CD1c-positive myeloid dendritic cell (primary cell): ENCODE results near the gene SIK3.

Source experiments
- DNase-seq: peaks from one replicate; pipeline ENCODE4 v3.0.0-alpha.2; 2016; ENCODE audit errors: extremely low spot score

SIK3 gene

DNA sequence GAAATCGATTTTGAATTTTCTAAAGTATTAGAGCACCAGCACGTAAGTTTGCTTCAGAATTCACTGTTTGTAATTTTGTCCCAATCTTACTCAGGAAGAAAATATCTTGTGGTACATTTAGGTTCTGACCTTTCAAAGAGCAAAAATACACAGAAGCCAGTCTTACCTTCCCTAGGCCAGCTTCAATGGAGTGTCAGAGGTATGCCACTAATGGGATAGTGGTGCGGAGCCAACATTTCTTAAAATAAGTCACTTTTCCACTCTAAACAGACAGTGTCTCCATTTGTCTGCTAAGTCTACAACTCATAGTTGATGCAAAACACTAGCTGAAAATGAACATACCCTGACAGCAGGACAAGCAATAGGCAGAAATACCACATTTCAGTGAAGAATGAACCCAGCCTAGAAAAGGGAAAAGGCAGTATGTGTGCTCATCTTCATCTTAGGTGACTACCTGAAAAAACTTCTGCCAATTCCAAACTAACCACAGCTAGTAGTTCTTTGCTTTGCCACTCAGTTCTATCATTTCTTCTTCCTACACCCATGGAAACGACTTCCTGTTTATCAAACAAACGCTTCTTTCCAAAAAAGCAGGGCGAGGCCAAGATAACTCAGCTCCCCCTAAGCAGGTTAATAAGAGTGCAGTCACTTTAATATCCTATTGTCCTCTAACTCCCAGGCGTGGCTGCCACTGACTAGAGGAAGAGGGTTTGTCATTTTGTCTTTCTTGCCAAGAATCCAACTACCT is 166.8 kb downstream of the SIK3 start:
- DNase-seq: peak; percentile 81

DNA sequence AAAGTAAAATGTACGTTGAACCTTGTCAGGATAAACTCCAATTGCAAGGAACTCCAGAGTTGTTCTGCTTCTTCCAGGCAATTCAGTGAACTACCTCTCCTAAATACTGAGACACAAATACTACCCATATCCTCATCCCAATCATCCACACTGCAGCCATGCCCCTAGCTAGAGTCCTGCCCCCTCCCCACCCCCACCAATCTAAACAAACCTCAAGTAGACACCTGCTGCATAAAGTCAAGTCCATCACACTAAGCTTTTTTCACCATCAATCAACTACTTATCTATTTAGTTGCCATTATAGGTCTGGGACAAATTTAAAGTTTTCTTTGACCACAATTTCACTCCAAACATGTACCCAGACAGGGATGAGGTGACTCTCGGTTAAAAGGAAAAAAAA is 167.6 kb downstream of the SIK3 start:
- DNase-seq: no peak

DNA sequence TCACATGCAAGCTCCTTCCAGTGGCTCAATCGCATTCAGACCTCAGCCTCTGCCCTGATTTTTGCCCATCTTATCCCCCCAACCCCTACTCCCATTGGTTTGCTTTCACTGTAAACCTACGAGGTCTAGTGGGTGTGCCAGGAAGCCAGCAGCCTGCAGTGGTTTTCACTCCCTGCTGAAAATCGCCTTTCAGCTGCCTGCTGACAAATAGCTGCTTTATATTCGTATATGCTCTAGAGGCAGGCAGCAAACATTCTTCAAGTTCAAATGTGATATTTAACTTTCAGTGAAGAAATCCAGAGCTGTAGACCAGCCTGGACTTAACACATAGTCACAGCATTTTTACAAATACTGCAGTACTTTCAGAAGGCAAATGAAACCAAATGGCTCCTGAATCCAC is 168.1 kb downstream of the SIK3 start:
- DNase-seq: no peak

DNA sequence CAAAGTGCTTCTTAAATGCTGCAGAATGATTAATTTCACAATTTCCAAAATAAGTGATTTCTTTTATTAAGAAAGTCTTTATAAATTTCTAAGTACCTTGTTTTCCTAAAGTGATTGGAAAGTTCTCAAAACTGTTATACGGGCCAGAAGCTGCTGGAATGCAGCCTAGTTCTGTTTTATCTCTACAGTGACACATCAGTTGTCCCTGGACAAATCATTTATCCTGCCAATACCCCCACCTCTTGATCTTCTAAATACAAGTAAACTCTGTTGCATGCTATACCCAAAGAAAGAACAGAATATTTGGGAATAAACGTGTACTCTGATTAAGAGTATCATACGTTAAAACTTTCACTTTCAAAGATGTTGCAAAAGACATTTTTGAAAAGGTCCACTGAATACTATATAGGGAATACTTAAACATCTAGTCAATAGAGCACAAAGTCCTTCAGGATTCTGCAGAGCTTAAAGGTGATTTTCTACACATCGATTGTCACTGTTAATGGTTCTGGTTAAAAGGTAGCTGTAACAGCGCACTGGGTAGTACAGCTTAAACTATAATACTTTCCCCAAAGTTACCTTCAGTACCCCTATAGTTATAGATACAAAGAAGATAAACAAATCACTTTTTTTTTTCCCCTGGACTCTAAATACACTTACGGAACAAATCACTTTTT is 168.7 kb downstream of the SIK3 start:
- no peak for DNase-seq

DNA sequence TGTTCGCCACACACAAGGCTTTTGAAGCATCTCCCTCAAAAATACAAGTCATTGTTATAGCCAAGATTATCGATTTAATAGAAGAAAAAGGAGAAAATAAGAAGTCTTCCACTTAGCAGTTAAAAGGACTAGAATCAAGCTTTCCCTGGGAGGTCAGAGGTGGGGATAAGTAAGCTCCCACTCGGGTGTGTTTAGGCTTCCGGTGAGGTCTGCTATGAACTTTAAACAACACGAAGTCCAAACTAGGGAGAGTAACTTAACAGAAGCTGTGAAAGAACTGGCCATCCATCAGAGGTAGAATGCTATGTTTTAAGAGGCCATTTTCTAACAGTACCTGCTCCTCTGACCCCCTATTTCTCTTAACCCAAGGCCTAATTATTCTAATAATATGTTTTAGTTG is 169.4 kb downstream of the SIK3 start:
- no peak for DNase-seq

DNA sequence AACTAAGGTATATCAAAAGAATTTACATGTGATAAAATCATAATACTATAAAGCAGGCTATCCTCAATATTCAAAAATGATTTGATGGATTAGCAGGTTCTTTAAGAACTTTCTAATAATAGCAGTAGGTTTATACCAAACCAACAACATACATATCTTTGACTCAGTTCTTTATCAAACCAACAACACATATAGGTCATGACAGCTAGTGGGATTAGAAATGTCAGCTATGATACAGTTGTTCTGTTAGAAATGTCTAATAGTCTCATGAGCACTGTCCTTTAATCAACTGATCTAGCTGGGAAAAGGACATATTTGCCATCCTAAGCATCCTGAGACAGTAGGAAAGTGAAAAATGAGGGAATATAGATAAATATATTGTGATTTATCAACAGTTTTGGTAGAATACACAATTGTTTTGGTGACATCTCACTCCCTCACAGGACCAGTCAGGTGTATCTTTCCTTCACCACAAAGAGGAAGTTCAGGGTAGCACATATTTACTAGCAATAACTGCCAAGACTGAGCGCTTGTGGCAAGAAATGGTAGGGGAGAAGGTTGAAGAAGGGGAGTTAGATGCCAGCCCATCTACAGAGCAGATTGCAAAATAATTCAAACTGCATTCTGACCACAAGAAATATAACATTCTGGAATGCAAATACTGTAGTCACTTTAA is 170.0 kb downstream of the SIK3 start:
- DNase-seq: peak; percentile 38

DNA sequence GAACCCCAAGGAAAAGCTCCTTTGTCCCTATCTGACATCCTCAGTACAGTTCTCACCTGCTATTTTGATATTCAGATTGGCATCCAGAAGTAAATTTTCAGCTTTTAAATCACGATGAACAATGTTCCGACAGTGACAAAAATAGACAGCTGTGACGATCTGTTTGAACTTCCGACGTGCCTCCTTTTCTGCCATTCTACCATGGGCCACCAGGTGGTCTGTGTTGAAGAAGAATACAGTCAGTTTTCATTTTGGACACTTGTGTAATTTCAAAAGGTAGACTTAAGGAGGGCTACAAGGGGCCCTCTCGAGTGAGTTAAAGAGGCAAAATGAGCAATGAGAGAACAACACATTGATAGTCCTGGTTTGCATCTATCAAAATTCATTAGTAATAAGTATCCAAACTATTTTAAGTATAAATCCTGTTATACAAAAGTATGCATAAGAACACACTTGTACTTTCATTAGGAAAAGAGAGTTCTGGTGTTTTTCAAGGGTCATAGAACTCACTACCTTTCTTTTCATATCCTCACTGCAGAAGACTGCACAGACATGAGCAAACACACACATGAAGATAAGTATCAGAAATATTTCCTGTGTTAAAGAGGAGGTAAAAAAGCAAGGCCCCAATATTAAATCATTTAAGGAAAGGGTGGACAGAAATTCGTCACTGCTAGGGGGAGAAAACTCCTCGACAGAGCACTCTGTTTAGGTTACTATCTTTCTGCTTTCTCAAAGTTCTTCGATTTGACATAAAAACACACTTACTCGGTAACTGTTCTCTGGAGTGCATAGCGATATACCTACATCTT is 170.9 kb downstream of the SIK3 start:
- DNase-seq: peak; percentile 49

DNA sequence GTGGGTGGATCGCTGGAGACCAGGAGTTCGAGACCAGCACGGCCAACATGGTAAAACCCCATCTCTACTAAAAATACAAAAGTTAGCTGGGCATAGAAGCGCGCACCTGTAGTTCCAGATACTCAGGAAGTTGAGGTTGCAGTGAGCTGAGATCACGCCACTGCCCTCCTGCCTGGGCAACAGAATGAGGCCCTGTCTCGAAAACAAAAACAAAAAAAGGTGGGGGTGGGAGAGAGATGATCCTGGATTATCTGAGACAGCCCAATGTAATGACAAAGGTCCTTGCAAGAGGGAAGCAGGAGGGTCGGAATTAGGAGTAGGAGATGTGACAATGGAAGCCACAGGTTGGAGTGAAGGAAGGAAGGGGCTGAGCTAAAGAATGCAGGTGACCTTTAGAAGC is 173.2 kb downstream of the SIK3 start:
- DNase-seq: no peak

DNA sequence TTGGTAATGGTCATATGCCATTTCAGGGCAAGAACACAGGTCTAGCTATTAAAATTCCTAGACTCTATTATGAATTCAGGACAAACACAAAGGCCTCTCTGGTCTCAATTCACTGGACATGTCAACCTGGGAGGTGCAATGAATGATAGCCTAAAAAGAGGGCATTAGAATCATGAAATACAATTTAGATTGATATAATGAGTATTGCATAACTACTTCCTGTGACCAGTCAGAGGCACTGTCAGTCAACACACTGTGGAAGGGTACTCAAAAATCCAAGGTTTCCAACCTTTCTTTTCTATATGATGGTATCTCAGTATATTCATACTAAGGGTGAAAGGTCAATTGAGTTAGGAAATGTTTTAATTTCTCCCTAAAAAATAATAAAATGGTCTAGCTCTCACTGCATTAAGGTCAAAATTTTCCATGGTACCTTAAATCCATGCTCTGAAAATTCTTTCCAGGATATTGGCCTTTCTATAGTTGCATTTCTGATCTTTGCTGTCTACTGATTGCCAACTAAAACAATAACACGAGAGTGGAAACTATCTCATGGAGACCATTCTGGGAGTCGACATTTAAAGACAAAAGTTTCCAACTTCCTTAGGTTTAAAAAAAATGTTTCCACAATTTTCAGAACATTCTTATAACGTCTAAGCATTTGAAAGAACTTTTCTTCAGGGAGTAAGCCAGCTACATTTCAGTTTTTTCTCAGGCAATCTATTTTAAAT is 179.1 kb downstream of the SIK3 start:
- no peak for DNase-seq

DNA sequence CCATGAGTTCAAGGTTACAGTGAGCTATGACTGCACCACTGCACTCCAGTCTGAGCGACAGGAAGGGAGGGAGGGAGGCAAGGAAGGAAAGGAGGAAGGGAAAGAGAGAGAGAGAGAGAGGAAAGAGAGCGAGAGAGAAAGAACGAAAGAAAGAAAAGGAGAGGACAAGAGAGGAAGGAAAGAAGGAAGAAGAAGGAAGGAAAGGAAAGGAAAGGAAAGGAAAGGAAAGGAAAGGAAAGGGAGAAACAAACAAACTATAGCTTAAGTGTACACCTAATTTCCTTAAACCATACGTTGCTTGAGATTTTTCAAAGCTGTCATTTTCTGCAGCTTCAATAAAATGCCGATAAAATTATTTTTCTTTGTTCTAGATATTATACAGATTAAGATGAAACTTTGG is 180.6 kb downstream of the SIK3 start:
- DNase-seq: no peak

DNA sequence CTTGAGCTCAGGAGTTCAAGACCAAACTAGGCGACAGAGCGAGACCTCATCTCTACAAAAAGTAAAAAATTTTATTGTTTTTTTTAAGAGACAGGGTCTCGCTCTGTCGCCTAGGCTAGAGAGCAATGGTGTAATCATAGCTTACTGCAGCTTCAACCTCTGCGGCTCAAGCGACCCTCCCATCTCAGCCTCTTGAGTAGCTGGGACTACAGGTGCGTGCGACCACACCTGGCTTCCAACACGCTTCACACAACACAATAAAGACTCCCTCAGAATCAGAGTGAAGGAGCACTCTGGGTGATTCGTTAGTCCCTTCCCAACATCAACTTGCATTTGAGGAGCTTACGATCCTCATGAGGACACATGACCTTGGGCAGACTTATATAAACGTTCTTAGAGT is 181.3 kb downstream of the SIK3 start:
- no peak for DNase-seq

DNA sequence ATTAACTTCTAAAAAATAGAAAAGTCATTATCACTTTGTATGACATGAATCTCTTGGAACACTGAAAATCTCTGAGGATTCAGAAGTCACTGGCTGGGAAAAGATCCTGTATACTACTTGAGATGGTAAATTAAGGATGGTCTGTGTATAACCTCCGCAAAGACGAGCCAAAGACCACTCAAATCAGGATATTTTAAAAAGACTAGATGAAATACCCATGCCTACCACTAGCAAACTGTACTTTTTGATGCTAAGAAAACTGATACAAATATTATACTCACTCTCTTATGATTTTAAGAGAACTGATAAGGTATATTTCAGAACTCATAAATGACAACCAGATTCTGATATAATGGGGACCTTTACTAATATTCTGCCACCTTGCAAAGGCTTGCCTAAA is 182.2 kb downstream of the SIK3 start:
- no peak for DNase-seq

DNA sequence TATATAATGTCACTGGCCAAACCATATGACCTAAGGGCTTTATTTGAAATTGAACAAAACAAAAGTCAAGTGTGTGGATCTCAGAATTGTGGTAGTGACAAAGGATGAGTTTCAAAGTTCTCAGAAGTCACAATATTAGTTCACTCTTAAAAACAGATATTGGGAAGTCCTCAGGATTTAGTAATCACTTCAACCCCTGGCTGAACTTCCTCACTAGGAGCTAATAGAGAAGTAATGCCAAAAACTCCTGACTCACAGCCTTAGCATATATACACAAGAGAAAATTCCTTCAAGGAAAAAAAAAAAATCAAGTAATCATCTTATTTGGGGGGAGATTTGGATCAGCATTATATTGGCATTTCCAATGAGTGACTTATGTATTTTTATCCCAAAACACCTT is 185.2 kb downstream of the SIK3 start:
- peak; percentile 88 for DNase-seq

DNA sequence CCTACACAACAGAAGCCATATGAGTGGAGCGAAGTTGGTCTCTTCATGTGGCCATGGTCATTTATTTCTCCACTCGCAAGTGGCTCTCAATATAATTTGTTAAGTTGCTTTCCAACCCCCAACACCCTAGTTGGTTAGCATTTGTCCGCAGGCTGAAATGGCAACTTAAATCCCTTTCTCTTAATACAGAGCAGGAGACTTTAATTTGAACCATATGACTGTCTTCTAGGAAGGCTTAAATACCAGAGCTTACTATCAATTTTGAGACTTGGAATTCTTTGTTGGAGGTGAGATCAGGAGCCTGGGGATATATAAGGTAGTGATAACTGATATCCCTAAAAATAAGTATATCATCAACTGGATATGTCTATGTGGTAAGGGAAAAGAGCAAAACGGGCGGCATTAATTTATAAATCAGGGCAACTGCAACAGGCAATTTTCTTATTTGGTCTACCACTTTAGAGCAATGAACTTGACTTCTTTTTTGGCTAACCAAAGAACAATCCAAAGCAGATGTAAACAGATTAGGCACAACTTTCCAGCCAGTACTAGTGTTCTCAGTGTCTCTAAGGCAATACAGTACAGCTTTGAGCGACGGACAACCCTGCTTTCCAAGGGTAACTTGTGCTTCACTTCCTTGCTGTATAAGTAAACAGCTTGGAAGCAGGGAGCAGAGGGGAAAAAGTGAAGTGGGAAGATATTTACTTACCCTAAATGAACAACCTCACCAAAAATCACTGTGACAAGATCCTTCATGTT is 186.1 kb downstream of the SIK3 start:
- no peak for DNase-seq

DNA sequence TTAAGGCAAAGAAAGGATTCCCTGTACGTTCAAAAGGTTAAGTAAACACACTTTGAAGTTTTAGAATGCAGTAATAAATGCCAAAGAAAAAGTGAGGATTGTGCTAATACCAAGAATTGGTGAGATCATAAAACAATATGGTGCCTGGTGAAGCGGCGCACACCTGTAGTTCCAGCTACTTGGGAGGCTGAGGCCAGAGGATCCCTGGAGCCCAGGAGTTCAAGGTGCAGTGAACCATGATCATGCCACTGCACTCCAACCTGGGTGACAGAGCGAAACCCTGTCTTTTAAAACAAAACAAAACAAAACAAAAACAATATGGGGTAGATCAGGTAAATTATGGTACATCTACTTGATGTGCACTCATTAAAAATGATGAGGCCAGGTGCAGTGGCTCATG is 187.4 kb downstream of the SIK3 start:
- no peak for DNase-seq

DNA sequence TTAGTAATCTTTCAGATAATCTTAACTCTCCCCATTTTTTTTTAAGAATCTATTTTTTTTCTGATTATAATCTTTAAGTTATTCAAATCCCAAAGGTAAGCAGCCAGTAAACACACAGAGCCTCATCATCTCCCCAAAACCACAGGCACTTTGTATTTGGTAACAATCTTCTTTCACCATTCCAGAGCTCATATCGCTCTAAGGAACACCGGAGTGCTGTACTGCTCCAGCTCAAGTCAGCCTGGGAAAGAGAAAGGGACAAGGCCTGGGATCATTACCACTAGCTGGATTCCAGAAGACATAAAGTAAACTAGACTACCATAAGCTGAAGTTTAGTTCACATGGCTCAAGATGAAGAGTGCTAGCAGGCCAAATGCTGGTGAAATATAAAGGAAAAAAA is 187.8 kb downstream of the SIK3 start:
- DNase-seq: no peak

DNA sequence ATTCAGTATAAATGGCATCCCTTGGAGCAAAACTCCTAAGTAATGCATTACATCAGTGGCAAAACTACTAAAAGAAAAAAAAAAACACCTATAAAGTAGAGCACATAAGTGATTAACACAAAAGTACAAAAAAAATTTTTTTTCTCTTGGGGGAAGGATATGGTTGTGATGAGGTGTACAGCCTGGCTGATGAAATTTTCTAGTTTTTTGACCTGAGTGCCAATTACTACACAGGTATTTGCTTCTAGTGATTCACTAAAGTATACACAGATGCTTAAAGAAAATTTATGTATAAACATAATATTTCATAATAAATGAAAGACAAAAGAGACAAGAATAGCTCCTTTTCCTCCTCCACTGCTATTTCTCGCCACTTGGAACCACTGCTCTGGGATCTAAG is 189.0 kb downstream of the SIK3 start:
- no peak for DNase-seq

DNA sequence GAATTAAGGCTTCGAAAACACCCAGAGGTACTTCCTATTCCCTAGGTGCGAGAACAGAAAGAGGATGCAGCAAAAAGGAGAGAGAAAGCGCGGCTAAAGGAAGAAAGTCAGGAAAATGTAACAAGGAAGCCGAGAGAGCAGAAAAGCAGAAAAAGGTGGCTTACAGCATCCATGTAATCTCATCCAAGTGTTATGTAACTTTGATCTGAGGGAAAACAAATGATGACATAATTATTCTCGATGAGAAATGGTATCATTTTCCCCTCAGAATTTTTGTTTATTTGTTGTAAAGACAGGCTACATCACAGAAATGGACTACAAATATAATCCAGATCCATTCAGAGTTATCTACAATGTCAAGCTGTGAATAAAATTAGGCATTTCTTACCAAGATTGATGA is 191.7 kb downstream of the SIK3 start:
- no peak for DNase-seq

DNA sequence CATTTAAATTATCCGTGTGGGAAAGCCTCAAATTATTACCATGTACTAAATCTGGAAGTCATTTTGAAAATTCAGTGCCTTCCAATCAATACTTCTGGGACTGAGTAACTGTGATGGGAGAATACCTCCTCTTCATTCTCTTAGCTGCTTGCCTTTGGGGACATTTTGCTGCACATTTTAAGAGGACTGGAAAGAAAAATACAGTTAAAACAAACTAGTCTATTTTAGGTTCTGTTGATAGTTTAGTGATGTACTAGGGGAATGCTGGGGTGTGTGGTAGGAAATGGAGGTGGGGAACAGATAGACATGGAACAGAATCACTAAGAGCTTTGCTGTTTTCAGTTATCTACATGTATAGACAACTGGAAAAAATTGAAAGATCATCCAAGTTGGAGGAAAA is 195.1 kb downstream of the SIK3 start:
- DNase-seq: no peak

DNA sequence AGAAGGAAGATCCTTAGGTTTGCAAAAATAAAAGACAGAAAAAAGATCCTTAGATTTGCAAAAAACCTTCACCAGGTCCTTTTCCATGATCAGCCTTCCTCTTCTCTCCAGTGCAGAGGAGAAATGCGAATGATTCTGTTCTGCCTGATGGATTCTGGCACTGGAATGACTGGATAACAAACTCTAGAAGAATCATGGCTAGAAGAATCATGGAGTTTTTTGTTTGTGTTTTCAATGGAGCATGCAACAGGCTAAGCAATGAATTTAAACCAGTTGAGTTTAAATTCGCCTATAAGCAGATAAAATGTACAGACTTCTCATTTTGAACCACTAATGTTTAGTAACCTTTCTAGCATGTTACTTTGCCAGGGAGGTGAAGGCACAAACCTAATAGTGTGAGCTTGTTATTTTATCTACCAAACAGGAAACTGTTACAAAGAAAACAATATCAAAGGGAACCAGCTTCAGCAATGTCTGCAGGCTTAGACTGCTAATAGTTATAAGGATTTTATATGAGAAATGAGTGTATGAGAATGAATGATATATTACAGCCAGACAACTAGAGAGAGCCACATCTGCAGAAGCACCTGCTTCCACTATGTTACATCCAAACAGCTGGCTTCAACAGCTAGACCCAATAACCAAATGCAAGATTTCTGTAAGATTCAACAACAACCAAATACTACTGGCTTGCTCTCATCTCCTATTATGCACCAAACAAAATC is 196.1 kb downstream of the SIK3 start:
- no peak for DNase-seq
